ENCODE measurements around the gene TNFSF13B. TPM values are rescaled to one million over a fixed set of nuclear protein-coding genes. Genes with fewer than 3 reads are reported as not detected.

Gene TNFSF13B
- total RNA-seq, 4 donors from 2014 or later, result 0.38 to 2.5 (median 0.69) TPM

DNA sequence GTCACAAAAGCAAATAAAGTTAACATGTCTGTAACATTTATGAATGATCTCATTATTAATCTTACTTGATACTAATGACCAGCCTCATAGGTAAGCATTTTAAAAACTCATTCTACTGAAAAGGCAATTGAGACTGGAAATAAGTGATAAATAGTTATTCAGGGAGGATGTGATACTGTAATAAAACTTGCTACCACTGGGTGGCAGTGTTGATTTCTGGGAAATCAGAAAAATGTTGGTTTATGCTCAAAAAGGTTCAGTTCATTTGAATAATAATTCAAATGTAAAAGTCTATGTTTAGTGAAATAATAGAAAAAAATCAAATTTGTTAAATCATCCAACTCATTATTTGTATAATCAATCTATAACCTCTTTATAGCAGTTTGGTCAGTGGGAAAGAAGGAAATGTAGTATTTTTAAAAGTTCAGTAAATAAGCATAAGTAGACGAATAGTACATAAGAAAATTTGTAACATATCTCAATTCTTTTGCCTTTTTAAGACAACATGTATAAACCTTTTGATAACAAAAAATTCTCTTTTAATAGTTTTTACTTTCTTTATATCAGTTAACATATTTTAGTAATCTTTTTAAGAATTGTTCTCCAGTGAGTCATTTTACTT lies 41.8 kb upstream of the TNFSF13B start:
- H3K4me3 ChIP-seq (ENCODE audit: low read depth, poor library complexity, severe bottlenecking), result no peak overlapping the region
- DNase-seq (ENCODE audit: low spot score in 2 of 2), result no peak
- 96% methylated on average over 1 of the region's 1 CpG for WGBS, 2 donors
- no peak for TF ChIP-seq POLR2A (IDR thresholded peaks at IDR 0.05)
- TF ChIP-seq, protein P1, sequence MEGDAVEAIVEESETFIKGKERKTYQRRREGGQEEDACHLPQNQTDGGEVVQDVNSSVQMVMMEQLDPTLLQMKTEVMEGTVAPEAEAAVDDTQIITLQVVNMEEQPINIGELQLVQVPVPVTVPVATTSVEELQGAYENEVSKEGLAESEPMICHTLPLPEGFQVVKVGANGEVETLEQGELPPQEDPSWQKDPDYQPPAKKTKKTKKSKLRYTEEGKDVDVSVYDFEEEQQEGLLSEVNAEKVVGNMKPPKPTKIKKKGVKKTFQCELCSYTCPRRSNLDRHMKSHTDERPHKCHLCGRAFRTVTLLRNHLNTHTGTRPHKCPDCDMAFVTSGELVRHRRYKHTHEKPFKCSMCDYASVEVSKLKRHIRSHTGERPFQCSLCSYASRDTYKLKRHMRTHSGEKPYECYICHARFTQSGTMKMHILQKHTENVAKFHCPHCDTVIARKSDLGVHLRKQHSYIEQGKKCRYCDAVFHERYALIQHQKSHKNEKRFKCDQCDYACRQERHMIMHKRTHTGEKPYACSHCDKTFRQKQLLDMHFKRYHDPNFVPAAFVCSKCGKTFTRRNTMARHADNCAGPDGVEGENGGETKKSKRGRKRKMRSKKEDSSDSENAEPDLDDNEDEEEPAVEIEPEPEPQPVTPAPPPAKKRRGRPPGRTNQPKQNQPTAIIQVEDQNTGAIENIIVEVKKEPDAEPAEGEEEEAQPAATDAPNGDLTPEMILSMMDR (IDR thresholded peaks at IDR 0.05), result no peak
- intact Hi-C loops (cut with DNase I; ENCODE audit: low total_unique reads), result no loop called here

DNA sequence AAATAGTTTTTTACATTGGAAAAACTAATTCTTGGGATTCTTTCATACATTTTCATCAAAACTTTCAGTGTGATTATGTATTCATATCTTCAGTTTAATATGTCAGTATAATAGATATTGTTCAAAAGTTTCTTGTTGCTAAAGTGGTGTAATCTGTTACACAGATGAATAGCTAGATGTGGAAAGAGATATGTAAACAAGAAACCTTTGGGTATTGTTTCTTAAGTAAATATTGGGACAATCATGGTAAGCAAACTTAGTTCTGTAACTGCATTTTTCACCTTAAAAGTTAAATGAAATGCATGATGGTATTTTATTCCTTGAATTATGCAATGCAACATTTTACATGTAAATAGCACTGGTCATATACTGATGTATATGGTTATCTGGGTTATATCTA lies 39.1 kb upstream of the TNFSF13B start:
- intact Hi-C loops (cut with DNase I; ENCODE audit: low total_unique reads), result no loop called here
- no peak overlapping the region for H3K4me3 ChIP-seq (ENCODE audit: low read depth, poor library complexity, severe bottlenecking)
- TF ChIP-seq, protein P1 (IDR thresholded peaks at IDR 0.05), result no peak
- TF ChIP-seq POLR2A (IDR thresholded peaks at IDR 0.05), result no peak
- no peak for DNase-seq (ENCODE audit: low spot score in 2 of 2)

- intact Hi-C loops (cut with DNase I; ENCODE audit: low total_unique reads), result no loop called here
- TF ChIP-seq POLR2A (IDR thresholded peaks at IDR 0.05), result no peak
- TF ChIP-seq, protein P1 (IDR thresholded peaks at IDR 0.05), result no peak
- no peak overlapping the region for H3K4me3 ChIP-seq (ENCODE audit: low read depth, poor library complexity, severe bottlenecking)
- no peak for DNase-seq (ENCODE audit: low spot score in 2 of 2)
- WGBS, 2 donors, result 68 to 73% methylated on average over 4 of the region's 4 CpGs
These were observed 20.4 kb upstream of the TNFSF13B start for GRCh38 chr13:108249150-108249549.

DNA sequence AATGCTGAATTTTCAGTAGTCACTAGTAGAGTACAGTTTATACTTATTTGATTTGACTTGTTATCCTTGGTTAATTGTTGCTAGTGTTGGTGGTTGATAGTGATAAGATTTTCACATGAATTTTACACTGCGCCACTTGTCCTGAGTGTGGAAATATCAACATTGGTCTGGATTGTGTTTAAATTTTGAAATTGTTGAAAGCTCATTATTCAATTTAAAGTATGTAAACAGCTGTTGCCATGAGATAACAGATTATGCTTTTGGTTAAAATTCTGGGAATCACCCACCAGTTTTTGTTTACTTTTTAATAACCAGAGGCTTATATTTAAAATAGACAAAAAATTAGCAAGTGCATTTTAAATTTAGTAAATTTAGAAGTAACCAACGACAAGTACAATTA lies 12.3 kb upstream of the TNFSF13B start:
- no peak for TF ChIP-seq POLR2A (IDR thresholded peaks at IDR 0.05)
- WGBS, 2 donors, result 54 to 62% methylated on average over 2 of the region's 2 CpGs
- H3K4me3 ChIP-seq (ENCODE audit: low read depth, poor library complexity, severe bottlenecking), result no peak overlapping the region
- intact Hi-C loops (cut with DNase I; ENCODE audit: low total_unique reads), result no loop called here
- DNase-seq (ENCODE audit: low spot score in 2 of 2), result no peak

DNA sequence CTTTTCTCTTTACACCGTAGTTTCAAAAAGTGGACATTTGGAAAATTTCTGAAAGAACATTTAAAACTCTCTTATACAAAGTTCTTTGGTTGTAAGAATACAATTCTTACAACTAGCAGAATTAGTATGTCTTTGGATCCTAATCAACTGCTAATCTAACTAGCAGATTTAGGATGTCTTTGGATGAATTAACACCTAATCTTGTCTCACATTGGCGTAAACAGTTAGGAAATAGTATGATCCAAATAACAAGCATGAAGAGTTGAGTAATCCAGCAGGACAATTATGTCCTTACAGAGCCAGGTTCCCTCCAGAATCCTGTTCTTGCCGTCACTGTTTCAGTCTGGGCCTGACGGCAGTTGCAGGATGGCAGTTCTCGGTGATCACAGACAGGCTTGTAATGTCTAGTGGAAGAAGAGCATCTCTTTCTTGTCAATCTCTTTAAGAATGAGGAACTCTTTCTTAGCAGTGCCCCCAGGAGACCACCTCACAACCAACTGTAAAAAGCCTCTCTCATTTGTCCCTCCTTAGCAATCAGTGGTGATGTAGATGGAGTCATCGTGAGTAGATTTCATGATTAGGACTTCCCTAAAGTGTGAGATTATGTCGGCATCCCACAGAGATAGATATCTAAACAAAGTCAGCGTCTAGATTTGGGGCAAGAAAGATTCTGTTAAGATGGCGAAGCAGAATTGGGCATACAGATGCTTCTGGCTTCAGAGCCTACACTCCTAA lies 5.7 kb upstream of the TNFSF13B start:
- DNase-seq (ENCODE audit: low spot score in 2 of 2), result no peak
- intact Hi-C loops (cut with DNase I; ENCODE audit: low total_unique reads), result no loop called here
- TF ChIP-seq, protein P1 (IDR thresholded peaks at IDR 0.05), result no peak
- no peak for TF ChIP-seq POLR2A (IDR thresholded peaks at IDR 0.05)
- 94 to 96% methylated on average over 9 of the region's 9 CpGs for WGBS, 2 donors
- no peak overlapping the region for H3K4me3 ChIP-seq (ENCODE audit: low read depth, poor library complexity, severe bottlenecking)

DNA sequence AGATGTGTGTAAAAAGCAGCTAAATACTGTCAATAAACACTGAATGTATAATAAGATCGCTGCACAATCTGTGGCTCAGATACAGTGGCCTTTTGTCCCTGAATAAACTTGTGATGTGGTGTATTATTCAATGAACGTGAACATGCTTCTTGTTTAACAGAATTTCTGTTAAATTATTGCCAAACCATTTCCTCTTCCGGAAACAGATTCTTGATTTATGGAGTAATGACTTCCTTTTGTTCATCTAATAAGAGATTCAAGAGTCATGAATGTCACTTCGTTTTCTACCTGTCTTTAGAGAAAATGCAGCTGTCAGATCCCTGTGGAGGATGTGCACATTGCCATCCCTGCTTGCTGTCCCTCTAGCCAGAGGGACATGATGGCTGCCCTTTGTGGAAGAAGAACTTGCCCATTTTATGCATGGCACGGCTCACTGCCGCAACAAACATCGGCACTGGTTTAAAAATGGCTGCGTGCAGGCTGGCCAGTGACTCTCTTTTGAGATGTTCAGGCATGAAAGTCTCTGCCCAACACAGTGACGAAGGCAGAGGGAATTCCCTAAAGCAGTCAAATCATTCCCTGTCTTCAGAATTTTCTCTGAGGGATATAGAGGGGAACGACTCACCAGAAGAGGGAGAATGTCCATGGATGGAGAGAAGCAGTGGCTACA lies 3.1 kb upstream of the TNFSF13B start:
- intact Hi-C loops (cut with DNase I; ENCODE audit: low total_unique reads), result no loop called here
- no peak overlapping the region for H3K4me3 ChIP-seq (ENCODE audit: low read depth, poor library complexity, severe bottlenecking)
- DNase-seq (ENCODE audit: low spot score in 2 of 2), result no peak
- TF ChIP-seq, protein P1 (IDR thresholded peaks at IDR 0.05), result no peak
- WGBS, 2 donors, result 76 to 78% methylated on average over 10 of the region's 10 CpGs
